K562 (cell line): Measurements from ENCODE around the gene NRARP. TPM values are rescaled to one million over a fixed set of nuclear protein-coding genes. Genes with fewer than 3 reads are reported as not detected.

ENCODE experiments used
- CREB1 ChIP-seq, 2 experiments: sonication (generic) in 1 of 2; formaldehyde crosslinking in 1 of 2; IDR thresholded peaks; 2 replicates each; pipeline versions ENCODE4 v1.6.1 to v1.8.0; 2012 to 2022; ENCODE audit warnings: inconsistent platforms in 1 of 2, mild to moderate bottlenecking in 1 of 2, missing genetic modification reagents in 1 of 2, moderate library complexity in 1 of 2
- CTBP1 ChIP-seq: fragments of 450-650 bp; IDR thresholded peaks from 2 replicates; pipeline ENCODE4 v1.6.1; 2016; ENCODE audit warnings: borderline replicate concordance
- HMG20B ChIP-seq: fragments of 250-450 bp; sonication (Bioruptor Pico); IDR thresholded peaks from 2 replicates; pipeline ENCODE4 v1.5.0; 2021; ENCODE audit warnings: mild to moderate bottlenecking
- NCOA1 ChIP-seq: fragments of 450-650 bp; IDR thresholded peaks from 2 replicates; pipeline ENCODE4 v1.6.1; 2016; ENCODE audit warnings: low read depth
- PTBP1 ChIP-seq: fragments of 200-400 bp; formaldehyde crosslinking; IDR thresholded peaks from 2 replicates; pipeline ENCODE4 v1.6.1; 2017; ENCODE audit warnings: low read depth, low read length
- RB1 ChIP-seq: fragments of 450-650 bp; IDR thresholded peaks from 2 replicates; pipeline ENCODE4 v1.6.1; 2017; ENCODE audit warnings: low read depth, mild to moderate bottlenecking
- SNIP1 ChIP-seq: fragments of 450-650 bp; IDR thresholded peaks from 2 replicates; pipeline ENCODE4 v1.7.1; 2017; ENCODE audit warnings: low read depth, mild to moderate bottlenecking
- SRSF7 ChIP-seq: fragments of 200-400 bp; formaldehyde crosslinking; optimal IDR thresholded peaks from 2 replicates; pipeline ENCODE3; 2017; ENCODE audit warnings: mild to moderate bottlenecking, low read depth, low read length
- SRSF9 ChIP-seq: fragments of 200-400 bp; formaldehyde crosslinking; IDR thresholded peaks from 2 replicates; pipeline ENCODE4 v1.6.1; 2017; ENCODE audit warnings: low read depth, low read length, borderline replicate concordance
- polyA plus RNA-seq, 8 experiments: library from polyadenylated mRNA; depleted of rRNA in 4 of 8; stranded (reverse) in 5 of 8; unstranded in 3 of 8; fragments of >200 nt; fragmentation: Nextera tagmentation in 2 of 8; fragmentation: Illumina TruSeq in 1 of 8; extraction: Ambion mirVana in 2 of 8; extraction: Trizol in 1 of 8; gene quantifications; 2 replicates each; pipeline versions ENCODE4 v1.2.1 to v1.2.3, GENCODE V29; 2011 to 2014; ENCODE audit warnings: inconsistent platforms in 1 of 8, missing spikeins in 1 of 8
- total RNA-seq, 7 experiments: library from RNA; depleted of rRNA in 6 of 7; stranded (reverse); fragments of >200 nt in 6 of 7; fragmentation: Illumina TruSeq in 2 of 7; extraction: Trizol in 2 of 7; gene quantifications; 2 replicates each; pipeline versions ENCODE4 v1.2.1 to v1.2.3, GENCODE V29; 2011 to 2021; ENCODE audit warnings: low replicate concordance in 1 of 7
- TF ChIP-seq, protein P1 (sequence below): fragments of 450-650 bp; IDR thresholded peaks from 2 replicates; pipeline ENCODE4 v1.6.1; 2016; ENCODE audit warnings: mild to moderate bottlenecking, moderate library complexity
- TF ChIP-seq, protein P2 (sequence below): sonication (generic); formaldehyde crosslinking; IDR thresholded peaks from 2 replicates; pipeline ENCODE4 v1.8.1; 2022; ENCODE audit warnings: missing genetic modification reagents
- TF ChIP-seq, protein P3 (sequence below): fragments of 250-450 bp; sonication (Bioruptor Pico); IDR thresholded peaks from 2 replicates; pipeline ENCODE4 v1.8.0; 2022; ENCODE audit warnings: inconsistent platforms, mild to moderate bottlenecking, moderate library complexity, borderline replicate concordance
- TF ChIP-seq, protein P4 (sequence below): fragments of 450-650 bp; conservative IDR thresholded peaks from 2 replicates; pipeline ENCODE4 v1.6.1; 2016; ENCODE audit warnings: missing genetic modification characterization, low read depth, mild to moderate bottlenecking, missing compliant biosample characterization, moderate library complexity

Gene NRARP
- total and polyA plus RNA-seq, 9 of the 15 experiments (the other 6 are each of a cell fraction or from before 2014, with no cell fraction given): 2.0 to 24.5 (median 7.2) TPM; not detected in 2

DNA sequence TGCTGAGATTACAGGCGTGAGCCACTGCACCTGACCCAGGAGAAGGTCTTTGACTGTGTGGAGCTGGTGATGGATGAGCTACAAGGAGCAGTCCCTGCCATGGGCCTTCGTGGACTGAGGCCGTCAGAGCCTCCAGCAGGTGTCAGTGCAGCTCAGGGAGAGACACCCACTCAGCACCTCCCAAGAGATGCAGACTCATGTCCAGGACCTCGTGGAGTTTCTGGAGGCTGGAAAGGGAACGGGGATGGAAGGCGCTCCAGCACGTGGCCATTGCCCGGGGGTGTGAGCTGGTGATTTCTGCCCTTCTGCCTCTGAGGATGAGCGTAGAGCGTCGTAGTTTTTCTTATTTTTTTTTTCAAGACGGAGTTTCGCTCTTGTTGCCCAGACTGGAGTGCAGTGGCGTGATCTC, 15.1 kb downstream of the NRARP start (continued):
- TF ChIP-seq, protein P1, sequence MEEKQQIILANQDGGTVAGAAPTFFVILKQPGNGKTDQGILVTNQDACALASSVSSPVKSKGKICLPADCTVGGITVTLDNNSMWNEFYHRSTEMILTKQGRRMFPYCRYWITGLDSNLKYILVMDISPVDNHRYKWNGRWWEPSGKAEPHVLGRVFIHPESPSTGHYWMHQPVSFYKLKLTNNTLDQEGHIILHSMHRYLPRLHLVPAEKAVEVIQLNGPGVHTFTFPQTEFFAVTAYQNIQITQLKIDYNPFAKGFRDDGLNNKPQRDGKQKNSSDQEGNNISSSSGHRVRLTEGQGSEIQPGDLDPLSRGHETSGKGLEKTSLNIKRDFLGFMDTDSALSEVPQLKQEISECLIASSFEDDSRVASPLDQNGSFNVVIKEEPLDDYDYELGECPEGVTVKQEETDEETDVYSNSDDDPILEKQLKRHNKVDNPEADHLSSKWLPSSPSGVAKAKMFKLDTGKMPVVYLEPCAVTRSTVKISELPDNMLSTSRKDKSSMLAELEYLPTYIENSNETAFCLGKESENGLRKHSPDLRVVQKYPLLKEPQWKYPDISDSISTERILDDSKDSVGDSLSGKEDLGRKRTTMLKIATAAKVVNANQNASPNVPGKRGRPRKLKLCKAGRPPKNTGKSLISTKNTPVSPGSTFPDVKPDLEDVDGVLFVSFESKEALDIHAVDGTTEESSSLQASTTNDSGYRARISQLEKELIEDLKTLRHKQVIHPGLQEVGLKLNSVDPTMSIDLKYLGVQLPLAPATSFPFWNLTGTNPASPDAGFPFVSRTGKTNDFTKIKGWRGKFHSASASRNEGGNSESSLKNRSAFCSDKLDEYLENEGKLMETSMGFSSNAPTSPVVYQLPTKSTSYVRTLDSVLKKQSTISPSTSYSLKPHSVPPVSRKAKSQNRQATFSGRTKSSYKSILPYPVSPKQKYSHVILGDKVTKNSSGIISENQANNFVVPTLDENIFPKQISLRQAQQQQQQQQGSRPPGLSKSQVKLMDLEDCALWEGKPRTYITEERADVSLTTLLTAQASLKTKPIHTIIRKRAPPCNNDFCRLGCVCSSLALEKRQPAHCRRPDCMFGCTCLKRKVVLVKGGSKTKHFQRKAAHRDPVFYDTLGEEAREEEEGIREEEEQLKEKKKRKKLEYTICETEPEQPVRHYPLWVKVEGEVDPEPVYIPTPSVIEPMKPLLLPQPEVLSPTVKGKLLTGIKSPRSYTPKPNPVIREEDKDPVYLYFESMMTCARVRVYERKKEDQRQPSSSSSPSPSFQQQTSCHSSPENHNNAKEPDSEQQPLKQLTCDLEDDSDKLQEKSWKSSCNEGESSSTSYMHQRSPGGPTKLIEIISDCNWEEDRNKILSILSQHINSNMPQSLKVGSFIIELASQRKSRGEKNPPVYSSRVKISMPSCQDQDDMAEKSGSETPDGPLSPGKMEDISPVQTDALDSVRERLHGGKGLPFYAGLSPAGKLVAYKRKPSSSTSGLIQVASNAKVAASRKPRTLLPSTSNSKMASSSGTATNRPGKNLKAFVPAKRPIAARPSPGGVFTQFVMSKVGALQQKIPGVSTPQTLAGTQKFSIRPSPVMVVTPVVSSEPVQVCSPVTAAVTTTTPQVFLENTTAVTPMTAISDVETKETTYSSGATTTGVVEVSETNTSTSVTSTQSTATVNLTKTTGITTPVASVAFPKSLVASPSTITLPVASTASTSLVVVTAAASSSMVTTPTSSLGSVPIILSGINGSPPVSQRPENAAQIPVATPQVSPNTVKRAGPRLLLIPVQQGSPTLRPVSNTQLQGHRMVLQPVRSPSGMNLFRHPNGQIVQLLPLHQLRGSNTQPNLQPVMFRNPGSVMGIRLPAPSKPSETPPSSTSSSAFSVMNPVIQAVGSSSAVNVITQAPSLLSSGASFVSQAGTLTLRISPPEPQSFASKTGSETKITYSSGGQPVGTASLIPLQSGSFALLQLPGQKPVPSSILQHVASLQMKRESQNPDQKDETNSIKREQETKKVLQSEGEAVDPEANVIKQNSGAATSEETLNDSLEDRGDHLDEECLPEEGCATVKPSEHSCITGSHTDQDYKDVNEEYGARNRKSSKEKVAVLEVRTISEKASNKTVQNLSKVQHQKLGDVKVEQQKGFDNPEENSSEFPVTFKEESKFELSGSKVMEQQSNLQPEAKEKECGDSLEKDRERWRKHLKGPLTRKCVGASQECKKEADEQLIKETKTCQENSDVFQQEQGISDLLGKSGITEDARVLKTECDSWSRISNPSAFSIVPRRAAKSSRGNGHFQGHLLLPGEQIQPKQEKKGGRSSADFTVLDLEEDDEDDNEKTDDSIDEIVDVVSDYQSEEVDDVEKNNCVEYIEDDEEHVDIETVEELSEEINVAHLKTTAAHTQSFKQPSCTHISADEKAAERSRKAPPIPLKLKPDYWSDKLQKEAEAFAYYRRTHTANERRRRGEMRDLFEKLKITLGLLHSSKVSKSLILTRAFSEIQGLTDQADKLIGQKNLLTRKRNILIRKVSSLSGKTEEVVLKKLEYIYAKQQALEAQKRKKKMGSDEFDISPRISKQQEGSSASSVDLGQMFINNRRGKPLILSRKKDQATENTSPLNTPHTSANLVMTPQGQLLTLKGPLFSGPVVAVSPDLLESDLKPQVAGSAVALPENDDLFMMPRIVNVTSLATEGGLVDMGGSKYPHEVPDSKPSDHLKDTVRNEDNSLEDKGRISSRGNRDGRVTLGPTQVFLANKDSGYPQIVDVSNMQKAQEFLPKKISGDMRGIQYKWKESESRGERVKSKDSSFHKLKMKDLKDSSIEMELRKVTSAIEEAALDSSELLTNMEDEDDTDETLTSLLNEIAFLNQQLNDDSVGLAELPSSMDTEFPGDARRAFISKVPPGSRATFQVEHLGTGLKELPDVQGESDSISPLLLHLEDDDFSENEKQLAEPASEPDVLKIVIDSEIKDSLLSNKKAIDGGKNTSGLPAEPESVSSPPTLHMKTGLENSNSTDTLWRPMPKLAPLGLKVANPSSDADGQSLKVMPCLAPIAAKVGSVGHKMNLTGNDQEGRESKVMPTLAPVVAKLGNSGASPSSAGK: peak; percentile 95
- TF ChIP-seq RB1: 0 out of 2 replicates have a peak, but pooled peaks have one; percentile 55
- no peak for TF ChIP-seq CREB1 (IDR thresholded peaks at IDR 0.05)
- TF ChIP-seq CREB1 (CRISPR knock-in tag; IDR thresholded peaks at IDR 0.05): peak; percentile 58; the same call in 1 of the 2 replicates
- no peak for TF ChIP-seq HMG20B (CRISPR knock-in tag)
- TF ChIP-seq NCOA1: no peak
- TF ChIP-seq CTBP1: peak; percentile 88
- TF ChIP-seq SRSF7: no peak
- TF ChIP-seq, protein P2, sequence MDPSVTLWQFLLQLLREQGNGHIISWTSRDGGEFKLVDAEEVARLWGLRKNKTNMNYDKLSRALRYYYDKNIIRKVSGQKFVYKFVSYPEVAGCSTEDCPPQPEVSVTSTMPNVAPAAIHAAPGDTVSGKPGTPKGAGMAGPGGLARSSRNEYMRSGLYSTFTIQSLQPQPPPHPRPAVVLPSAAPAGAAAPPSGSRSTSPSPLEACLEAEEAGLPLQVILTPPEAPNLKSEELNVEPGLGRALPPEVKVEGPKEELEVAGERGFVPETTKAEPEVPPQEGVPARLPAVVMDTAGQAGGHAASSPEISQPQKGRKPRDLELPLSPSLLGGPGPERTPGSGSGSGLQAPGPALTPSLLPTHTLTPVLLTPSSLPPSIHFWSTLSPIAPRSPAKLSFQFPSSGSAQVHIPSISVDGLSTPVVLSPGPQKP (CRISPR knock-in tag): no peak
- TF ChIP-seq, protein P3, sequence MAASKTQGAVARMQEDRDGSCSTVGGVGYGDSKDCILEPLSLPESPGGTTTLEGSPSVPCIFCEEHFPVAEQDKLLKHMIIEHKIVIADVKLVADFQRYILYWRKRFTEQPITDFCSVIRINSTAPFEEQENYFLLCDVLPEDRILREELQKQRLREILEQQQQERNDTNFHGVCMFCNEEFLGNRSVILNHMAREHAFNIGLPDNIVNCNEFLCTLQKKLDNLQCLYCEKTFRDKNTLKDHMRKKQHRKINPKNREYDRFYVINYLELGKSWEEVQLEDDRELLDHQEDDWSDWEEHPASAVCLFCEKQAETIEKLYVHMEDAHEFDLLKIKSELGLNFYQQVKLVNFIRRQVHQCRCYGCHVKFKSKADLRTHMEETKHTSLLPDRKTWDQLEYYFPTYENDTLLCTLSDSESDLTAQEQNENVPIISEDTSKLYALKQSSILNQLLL (CRISPR knock-in tag): no peak
- TF ChIP-seq SNIP1: no peak
- TF ChIP-seq SRSF9: no peak
- TF ChIP-seq PTBP1: no peak
- TF ChIP-seq, protein P4, sequence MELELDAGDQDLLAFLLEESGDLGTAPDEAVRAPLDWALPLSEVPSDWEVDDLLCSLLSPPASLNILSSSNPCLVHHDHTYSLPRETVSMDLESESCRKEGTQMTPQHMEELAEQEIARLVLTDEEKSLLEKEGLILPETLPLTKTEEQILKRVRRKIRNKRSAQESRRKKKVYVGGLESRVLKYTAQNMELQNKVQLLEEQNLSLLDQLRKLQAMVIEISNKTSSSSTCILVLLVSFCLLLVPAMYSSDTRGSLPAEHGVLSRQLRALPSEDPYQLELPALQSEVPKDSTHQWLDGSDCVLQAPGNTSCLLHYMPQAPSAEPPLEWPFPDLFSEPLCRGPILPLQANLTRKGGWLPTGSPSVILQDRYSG (tag): no peak
